WTC11 (cell line): Measurements from ENCODE around the gene ANKLE2.

Source experiments
- CREM ChIP-seq: sonication (generic); formaldehyde crosslinking; IDR thresholded peaks from 2 replicates; pipeline ENCODE4 v1.8.1; 2022; ENCODE audit warnings: mild to moderate bottlenecking, missing genetic modification reagents, moderate library complexity
- ELF4 ChIP-seq: sonication (generic); formaldehyde crosslinking; IDR thresholded peaks from 2 replicates; pipeline ENCODE4 v1.8.1; 2022; ENCODE audit warnings: low read depth, mild to moderate bottlenecking, moderate library complexity, missing genetic modification reagents
- FOXP1 ChIP-seq: sonication (generic); formaldehyde crosslinking; IDR thresholded peaks from 2 replicates; pipeline ENCODE4 v1.8.0; 2022; ENCODE audit warnings: missing genetic modification reagents, mild to moderate bottlenecking, moderate library complexity, borderline replicate concordance
- JUN ChIP-seq: sonication (generic); formaldehyde crosslinking; IDR thresholded peaks from 2 replicates; pipeline ENCODE4 v1.8.0; 2023; ENCODE audit warnings: mild to moderate bottlenecking, missing genetic modification reagents
- TF ChIP-seq, protein P1 (sequence below): fragments of 200-600 bp; IDR thresholded peaks from 2 replicates; pipeline ENCODE4 v1.8.0; 2022; ENCODE audit warnings: antibody characterized with exemption
- TF ChIP-seq, protein P2 (sequence below): sonication (generic); formaldehyde crosslinking; IDR thresholded peaks from 2 replicates; pipeline ENCODE4 v1.8.0; 2022; ENCODE audit warnings: mild to moderate bottlenecking, missing genetic modification reagents
- TF ChIP-seq, protein P3 (sequence below): sonication (generic); formaldehyde crosslinking; conservative IDR thresholded peaks from 2 replicates; pipeline ENCODE4 v1.8.1; 2023; ENCODE audit warnings: mild to moderate bottlenecking, low read depth, missing genetic modification reagents, moderate library complexity
- TF ChIP-seq, protein P4 (sequence below): sonication (generic); formaldehyde crosslinking; IDR thresholded peaks from 2 replicates; pipeline ENCODE4 v1.8.1; 2023; ENCODE audit warnings: mild to moderate bottlenecking, missing genetic modification reagents, moderate library complexity
- TF ChIP-seq, protein P5 (sequence below): sonication (generic); formaldehyde crosslinking; IDR thresholded peaks from 2 replicates; pipeline ENCODE4 v1.8.1; 2022; ENCODE audit warnings: low read depth, missing genetic modification reagents, borderline replicate concordance
- TF ChIP-seq, protein P6 (sequence below): sonication (generic); formaldehyde crosslinking; IDR thresholded peaks from 2 replicates; pipeline ENCODE4 v1.8.1; 2023; ENCODE audit warnings: mild to moderate bottlenecking, moderate library complexity, missing genetic modification reagents

- TF ChIP-seq, protein P1, sequence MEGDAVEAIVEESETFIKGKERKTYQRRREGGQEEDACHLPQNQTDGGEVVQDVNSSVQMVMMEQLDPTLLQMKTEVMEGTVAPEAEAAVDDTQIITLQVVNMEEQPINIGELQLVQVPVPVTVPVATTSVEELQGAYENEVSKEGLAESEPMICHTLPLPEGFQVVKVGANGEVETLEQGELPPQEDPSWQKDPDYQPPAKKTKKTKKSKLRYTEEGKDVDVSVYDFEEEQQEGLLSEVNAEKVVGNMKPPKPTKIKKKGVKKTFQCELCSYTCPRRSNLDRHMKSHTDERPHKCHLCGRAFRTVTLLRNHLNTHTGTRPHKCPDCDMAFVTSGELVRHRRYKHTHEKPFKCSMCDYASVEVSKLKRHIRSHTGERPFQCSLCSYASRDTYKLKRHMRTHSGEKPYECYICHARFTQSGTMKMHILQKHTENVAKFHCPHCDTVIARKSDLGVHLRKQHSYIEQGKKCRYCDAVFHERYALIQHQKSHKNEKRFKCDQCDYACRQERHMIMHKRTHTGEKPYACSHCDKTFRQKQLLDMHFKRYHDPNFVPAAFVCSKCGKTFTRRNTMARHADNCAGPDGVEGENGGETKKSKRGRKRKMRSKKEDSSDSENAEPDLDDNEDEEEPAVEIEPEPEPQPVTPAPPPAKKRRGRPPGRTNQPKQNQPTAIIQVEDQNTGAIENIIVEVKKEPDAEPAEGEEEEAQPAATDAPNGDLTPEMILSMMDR, result no peak
- TF ChIP-seq CREM (CRISPR knock-in tag) (no peak), FOXP1 (CRISPR knock-in tag) (no peak), JUN (CRISPR knock-in tag) (no peak), ELF4 (CRISPR knock-in tag) (no peak)
- TF ChIP-seq, protein P2, sequence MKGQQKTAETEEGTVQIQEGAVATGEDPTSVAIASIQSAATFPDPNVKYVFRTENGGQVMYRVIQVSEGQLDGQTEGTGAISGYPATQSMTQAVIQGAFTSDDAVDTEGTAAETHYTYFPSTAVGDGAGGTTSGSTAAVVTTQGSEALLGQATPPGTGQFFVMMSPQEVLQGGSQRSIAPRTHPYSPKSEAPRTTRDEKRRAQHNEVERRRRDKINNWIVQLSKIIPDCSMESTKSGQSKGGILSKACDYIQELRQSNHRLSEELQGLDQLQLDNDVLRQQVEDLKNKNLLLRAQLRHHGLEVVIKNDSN (CRISPR knock-in tag), result no peak
- TF ChIP-seq, protein P3, sequence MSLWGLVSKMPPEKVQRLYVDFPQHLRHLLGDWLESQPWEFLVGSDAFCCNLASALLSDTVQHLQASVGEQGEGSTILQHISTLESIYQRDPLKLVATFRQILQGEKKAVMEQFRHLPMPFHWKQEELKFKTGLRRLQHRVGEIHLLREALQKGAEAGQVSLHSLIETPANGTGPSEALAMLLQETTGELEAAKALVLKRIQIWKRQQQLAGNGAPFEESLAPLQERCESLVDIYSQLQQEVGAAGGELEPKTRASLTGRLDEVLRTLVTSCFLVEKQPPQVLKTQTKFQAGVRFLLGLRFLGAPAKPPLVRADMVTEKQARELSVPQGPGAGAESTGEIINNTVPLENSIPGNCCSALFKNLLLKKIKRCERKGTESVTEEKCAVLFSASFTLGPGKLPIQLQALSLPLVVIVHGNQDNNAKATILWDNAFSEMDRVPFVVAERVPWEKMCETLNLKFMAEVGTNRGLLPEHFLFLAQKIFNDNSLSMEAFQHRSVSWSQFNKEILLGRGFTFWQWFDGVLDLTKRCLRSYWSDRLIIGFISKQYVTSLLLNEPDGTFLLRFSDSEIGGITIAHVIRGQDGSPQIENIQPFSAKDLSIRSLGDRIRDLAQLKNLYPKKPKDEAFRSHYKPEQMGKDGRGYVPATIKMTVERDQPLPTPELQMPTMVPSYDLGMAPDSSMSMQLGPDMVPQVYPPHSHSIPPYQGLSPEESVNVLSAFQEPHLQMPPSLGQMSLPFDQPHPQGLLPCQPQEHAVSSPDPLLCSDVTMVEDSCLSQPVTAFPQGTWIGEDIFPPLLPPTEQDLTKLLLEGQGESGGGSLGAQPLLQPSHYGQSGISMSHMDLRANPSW (CRISPR knock-in tag), result no peak
- TF ChIP-seq, protein P4, sequence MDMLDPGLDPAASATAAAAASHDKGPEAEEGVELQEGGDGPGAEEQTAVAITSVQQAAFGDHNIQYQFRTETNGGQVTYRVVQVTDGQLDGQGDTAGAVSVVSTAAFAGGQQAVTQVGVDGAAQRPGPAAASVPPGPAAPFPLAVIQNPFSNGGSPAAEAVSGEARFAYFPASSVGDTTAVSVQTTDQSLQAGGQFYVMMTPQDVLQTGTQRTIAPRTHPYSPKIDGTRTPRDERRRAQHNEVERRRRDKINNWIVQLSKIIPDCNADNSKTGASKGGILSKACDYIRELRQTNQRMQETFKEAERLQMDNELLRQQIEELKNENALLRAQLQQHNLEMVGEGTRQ (CRISPR knock-in tag), result no peak
- TF ChIP-seq, protein P5, sequence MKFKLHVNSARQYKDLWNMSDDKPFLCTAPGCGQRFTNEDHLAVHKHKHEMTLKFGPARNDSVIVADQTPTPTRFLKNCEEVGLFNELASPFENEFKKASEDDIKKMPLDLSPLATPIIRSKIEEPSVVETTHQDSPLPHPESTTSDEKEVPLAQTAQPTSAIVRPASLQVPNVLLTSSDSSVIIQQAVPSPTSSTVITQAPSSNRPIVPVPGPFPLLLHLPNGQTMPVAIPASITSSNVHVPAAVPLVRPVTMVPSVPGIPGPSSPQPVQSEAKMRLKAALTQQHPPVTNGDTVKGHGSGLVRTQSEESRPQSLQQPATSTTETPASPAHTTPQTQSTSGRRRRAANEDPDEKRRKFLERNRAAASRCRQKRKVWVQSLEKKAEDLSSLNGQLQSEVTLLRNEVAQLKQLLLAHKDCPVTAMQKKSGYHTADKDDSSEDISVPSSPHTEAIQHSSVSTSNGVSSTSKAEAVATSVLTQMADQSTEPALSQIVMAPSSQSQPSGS (CRISPR knock-in tag), result no peak
- TF ChIP-seq, protein P6, sequence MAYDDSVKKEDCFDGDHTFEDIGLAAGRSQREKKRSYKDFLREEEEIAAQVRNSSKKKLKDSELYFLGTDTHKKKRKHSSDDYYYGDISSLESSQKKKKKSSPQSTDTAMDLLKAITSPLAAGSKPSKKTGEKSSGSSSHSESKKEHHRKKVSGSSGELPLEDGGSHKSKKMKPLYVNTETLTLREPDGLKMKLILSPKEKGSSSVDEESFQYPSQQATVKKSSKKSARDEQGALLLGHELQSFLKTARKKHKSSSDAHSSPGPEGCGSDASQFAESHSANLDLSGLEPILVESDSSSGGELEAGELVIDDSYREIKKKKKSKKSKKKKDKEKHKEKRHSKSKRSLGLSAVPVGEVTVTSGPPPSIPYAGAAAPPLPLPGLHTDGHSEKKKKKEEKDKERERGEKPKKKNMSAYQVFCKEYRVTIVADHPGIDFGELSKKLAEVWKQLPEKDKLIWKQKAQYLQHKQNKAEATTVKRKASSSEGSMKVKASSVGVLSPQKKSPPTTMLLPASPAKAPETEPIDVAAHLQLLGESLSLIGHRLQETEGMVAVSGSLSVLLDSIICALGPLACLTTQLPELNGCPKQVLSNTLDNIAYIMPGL (CRISPR knock-in tag), result no peak
These were observed 3.7 kb upstream of the ANKLE2 start for GRCh38 chr12:132765361-132765760.
